MCF 10A (cell line): ENCODE results near the gene DNAJB2. TPM values are rescaled to one million over a fixed set of nuclear protein-coding genes. Genes with fewer than 3 reads are reported as not detected.

ENCODE experiments used
- BruUV-seq: library from RNA; stranded (reverse); fragments of 400-500 nt; replicated peaks from 2 replicates; lab custom pipeline; 2021; lab: Mats Ljungman, UMichigan
- CTCF ChIA-PET: fragments of 300-600 bp; sonication (Branson Sonifier 250); formaldehyde crosslinking; extraction: SDS; loops from one replicate; lab custom pipeline; 2021; ENCODE audit warnings: antibody characterized with exemption, inconsistent platforms; lab: Yijun Ruan, JAX
- POLR2A ChIA-PET: fragments of 300-600, 350-650 bp; sonication (Branson Sonifier 250); formaldehyde crosslinking; extraction: SDS; loops from one replicate; lab custom pipeline; 2020; ENCODE audit warnings: antibody characterized with exemption, inconsistent platforms; lab: Yijun Ruan, JAX
- DNase-seq: peaks from one replicate; pipeline ENCODE4 v3.0.0-alpha.2; 2018; ENCODE audit not compliant: unreplicated experiment
- H3K27ac Mint-ChIP-seq: one replicate; pipeline ENCODE4 v1.8.0; 2022; ENCODE audit warnings: mild to moderate bottlenecking, low read depth, mixed read lengths; ENCODE audit not compliant: unreplicated experiment
- H3K27me3 Mint-ChIP-seq: one replicate; pipeline ENCODE4 v1.8.0; 2022; ENCODE audit warnings: mixed read lengths; ENCODE audit not compliant: insufficient read depth, unreplicated experiment
- H3K36me3 Mint-ChIP-seq: one replicate; pipeline ENCODE4 v1.8.0; 2022; ENCODE audit warnings: mild to moderate bottlenecking, moderate library complexity, mixed read lengths; ENCODE audit not compliant: insufficient read depth, unreplicated experiment
- H3K4me1 Mint-ChIP-seq: one replicate; pipeline ENCODE4 v1.8.0; 2022; ENCODE audit warnings: mixed read lengths; ENCODE audit not compliant: insufficient read depth, unreplicated experiment
- H3K4me3 Mint-ChIP-seq: one replicate; pipeline ENCODE4 v1.8.0; 2022; ENCODE audit warnings: mild to moderate bottlenecking, moderate library complexity, mixed read lengths; ENCODE audit not compliant: unreplicated experiment
- H3K9me3 Mint-ChIP-seq: one replicate; pipeline ENCODE4 v1.8.0; 2022; ENCODE audit warnings: mixed read lengths; ENCODE audit not compliant: unreplicated experiment
- intact Hi-C: fragments of 100-400 bp; cut with micrococcal nuclease; formaldehyde crosslinking; loops from 2 replicates; pipeline ENCODE4 v1.14.1; 2022
- microRNA-seq: library from miRNA; unstranded; fragments of <30 nt; microRNA quantifications from one replicate; pipeline ENCODE4 v1.2.0, GENCODE V29; 2022
- total RNA-seq: library from RNA; stranded (reverse); gene quantifications from 2 replicates; pipeline ENCODE4 v1.2.3, GENCODE V29; 2022
- TF ChIP-seq, protein P1 (sequence below): fragments of 200-600 bp; IDR thresholded peaks from one replicate; pipeline ENCODE4 v1.8.0; 2022; ENCODE audit warnings: antibody characterized with exemption, mild to moderate bottlenecking; ENCODE audit not compliant: unreplicated experiment

Gene DNAJB2
- total RNA-seq, 1 experiment from 2014 or later: 59.8 TPM

DNA sequence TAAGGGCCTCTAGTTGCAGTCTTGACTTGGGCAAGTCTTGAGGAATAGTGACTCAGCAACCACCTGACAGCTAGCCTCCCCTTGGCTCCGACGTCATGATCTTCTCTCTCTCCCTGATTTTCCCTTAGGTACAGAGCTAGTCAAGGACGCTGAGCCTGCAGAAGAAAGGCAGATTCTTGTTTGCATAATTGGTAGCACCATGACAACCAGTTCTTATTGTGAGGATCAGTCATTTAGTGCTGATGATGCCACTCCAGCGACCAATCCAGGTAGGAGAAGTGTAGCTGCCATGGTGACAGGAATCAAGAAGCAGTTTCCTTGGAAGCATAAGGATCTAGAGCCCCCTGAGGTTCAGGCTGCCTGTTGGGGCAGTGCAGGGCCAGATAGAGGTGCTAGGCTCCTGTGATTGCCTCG, 56.2 kb downstream of the DNAJB2 start:
- Mint-ChIP-seq H3K36me3 (no peaks in the 10 kb centered on the region), H3K9me3 (no peaks in the 10 kb centered on the region), H3K4me1 (peaks cover 6% of the 10 kb centered on the region), H3K27ac (no peak overlapping the region), H3K27me3 (peaks cover 87% of the 10 kb centered on the region), H3K4me3 (no peak overlapping the region)
- intact Hi-C loops: no loop called here
- BruUV-seq: no TSS peak
- TF ChIP-seq, protein P1, sequence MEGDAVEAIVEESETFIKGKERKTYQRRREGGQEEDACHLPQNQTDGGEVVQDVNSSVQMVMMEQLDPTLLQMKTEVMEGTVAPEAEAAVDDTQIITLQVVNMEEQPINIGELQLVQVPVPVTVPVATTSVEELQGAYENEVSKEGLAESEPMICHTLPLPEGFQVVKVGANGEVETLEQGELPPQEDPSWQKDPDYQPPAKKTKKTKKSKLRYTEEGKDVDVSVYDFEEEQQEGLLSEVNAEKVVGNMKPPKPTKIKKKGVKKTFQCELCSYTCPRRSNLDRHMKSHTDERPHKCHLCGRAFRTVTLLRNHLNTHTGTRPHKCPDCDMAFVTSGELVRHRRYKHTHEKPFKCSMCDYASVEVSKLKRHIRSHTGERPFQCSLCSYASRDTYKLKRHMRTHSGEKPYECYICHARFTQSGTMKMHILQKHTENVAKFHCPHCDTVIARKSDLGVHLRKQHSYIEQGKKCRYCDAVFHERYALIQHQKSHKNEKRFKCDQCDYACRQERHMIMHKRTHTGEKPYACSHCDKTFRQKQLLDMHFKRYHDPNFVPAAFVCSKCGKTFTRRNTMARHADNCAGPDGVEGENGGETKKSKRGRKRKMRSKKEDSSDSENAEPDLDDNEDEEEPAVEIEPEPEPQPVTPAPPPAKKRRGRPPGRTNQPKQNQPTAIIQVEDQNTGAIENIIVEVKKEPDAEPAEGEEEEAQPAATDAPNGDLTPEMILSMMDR: no peak
- POLR2A ChIA-PET: interaction anchor here (0.6 kb wide), 1 partner anchor 56 kb away, joined by 3 read pairs; no protein-coding TSS in a partner anchor
- CTCF ChIA-PET: interaction anchor here (0.6 to 1.4 kb wide), 7 partner anchors 35 to 357 kb away, joined by 3 to 5 read pairs (median 3); no protein-coding TSS in a partner anchor
- DNase-seq: peak; percentile 19

Small RNA genes lying within 50 kb of the gene (microRNA-seq; reads per million reads assigned to microRNA genes)
- gene MIR153-1: not detected

Other genes starting within 250 kb of the DNAJB2 start
- not detected in 2 replicates for gene CFAP65, start 237.8 kb upstream of the DNAJB2 start, total RNA-seq
- gene IHH, start 218.4 kb upstream of the DNAJB2 start, total RNA-seq: not detected in 2 replicates
- 7.5 and 11.5 TPM in 2 replicates for gene NHEJ1, start 118.6 kb upstream of the DNAJB2 start, total RNA-seq
- gene SLC23A3, start 109.3 kb upstream of the DNAJB2 start, total RNA-seq: 1.7 and 2.6 TPM in 2 replicates
- gene CNPPD1, start 102.4 kb upstream of the DNAJB2 start, total RNA-seq: 33.9 and 39.1 TPM in 2 replicates
- gene RETREG2, start 101.1 kb upstream of the DNAJB2 start, total RNA-seq: 49.3 and 64.5 TPM in 2 replicates
- gene ZFAND2B, start 72.6 kb upstream of the DNAJB2 start, total RNA-seq: 61.0 and 73.1 TPM in 2 replicates
- 13.8 and 18.8 TPM in 2 replicates for gene ABCB6, start 60.4 kb upstream of the DNAJB2 start, total RNA-seq
- gene ATG9A, start 49.7 kb upstream of the DNAJB2 start, total RNA-seq: 52.1 and 60.8 TPM in 2 replicates
- 45.5 and 45.6 TPM in 2 replicates for gene ANKZF1, start 49.6 kb upstream of the DNAJB2 start, total RNA-seq
- 4.9 and 7.5 TPM in 2 replicates for gene GLB1L, start 33.9 kb upstream of the DNAJB2 start, total RNA-seq
- gene STK16, start 33.9 kb upstream of the DNAJB2 start, total RNA-seq: 33.4 and 42.7 TPM in 2 replicates
- gene TUBA4B, start 26.1 kb upstream of the DNAJB2 start, total RNA-seq: not detected in 2 replicates
- 37.2 and 80.5 TPM in 2 replicates for gene TUBA4A, start 25.4 kb upstream of the DNAJB2 start, total RNA-seq
- gene PTPRN, start 30.0 kb downstream of the DNAJB2 start, total RNA-seq: not detected in 2 replicates
- not detected in 2 replicates for gene RESP18, start 53.4 kb downstream of the DNAJB2 start, total RNA-seq
- 81.3 and 81.5 TPM in 2 replicates for gene DNPEP, start 108.5 kb downstream of the DNAJB2 start, total RNA-seq
- gene DES, start 139.0 kb downstream of the DNAJB2 start, total RNA-seq: not detected in 2 replicates
- 23.3 and 25.7 TPM in 2 replicates for gene SPEG, start 155.5 kb downstream of the DNAJB2 start, total RNA-seq
- gene GMPPA, start 219.5 kb downstream of the DNAJB2 start, total RNA-seq: 70.7 and 80.2 TPM in 2 replicates
- gene ASIC4, start 235.1 kb downstream of the DNAJB2 start, total RNA-seq: 0.17 TPM in 1 of 2 replicates, not detected in the other